ENCODE data around the gene RASGRP1.

DNA sequence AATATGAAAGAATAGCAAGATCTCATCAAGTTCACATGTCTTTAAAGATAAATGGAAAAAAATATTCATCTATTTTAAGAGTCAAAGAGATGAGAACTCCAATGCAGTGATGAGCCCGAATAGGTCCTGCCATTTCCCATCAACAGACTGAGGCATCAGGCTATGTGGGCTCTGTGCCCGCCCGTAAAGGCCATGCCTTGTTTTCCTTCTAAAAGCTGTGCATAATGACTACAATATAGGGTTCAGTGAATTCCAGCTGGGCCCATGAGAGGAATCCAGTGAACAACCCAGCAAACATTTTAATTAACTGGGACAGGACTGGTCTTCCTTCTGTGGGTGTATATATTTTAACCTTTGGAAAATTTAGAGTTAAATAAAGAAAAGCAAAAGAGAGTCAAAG is 44.6 kb downstream of the RASGRP1 start:
- TF ChIP-seq, protein P1, sequence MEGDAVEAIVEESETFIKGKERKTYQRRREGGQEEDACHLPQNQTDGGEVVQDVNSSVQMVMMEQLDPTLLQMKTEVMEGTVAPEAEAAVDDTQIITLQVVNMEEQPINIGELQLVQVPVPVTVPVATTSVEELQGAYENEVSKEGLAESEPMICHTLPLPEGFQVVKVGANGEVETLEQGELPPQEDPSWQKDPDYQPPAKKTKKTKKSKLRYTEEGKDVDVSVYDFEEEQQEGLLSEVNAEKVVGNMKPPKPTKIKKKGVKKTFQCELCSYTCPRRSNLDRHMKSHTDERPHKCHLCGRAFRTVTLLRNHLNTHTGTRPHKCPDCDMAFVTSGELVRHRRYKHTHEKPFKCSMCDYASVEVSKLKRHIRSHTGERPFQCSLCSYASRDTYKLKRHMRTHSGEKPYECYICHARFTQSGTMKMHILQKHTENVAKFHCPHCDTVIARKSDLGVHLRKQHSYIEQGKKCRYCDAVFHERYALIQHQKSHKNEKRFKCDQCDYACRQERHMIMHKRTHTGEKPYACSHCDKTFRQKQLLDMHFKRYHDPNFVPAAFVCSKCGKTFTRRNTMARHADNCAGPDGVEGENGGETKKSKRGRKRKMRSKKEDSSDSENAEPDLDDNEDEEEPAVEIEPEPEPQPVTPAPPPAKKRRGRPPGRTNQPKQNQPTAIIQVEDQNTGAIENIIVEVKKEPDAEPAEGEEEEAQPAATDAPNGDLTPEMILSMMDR (IDR thresholded peaks at IDR 0.05) = no peak
- TF ChIP-seq POLR2AphosphoS5 (IDR thresholded peaks at IDR 0.05; ENCODE audit: low read depth, low read length) = no peak
- TF ChIP-seq TCF7L2 (IDR thresholded peaks at IDR 0.05; ENCODE audit: low read depth, low read length) = no peak
- TF ChIP-seq, protein P2, sequence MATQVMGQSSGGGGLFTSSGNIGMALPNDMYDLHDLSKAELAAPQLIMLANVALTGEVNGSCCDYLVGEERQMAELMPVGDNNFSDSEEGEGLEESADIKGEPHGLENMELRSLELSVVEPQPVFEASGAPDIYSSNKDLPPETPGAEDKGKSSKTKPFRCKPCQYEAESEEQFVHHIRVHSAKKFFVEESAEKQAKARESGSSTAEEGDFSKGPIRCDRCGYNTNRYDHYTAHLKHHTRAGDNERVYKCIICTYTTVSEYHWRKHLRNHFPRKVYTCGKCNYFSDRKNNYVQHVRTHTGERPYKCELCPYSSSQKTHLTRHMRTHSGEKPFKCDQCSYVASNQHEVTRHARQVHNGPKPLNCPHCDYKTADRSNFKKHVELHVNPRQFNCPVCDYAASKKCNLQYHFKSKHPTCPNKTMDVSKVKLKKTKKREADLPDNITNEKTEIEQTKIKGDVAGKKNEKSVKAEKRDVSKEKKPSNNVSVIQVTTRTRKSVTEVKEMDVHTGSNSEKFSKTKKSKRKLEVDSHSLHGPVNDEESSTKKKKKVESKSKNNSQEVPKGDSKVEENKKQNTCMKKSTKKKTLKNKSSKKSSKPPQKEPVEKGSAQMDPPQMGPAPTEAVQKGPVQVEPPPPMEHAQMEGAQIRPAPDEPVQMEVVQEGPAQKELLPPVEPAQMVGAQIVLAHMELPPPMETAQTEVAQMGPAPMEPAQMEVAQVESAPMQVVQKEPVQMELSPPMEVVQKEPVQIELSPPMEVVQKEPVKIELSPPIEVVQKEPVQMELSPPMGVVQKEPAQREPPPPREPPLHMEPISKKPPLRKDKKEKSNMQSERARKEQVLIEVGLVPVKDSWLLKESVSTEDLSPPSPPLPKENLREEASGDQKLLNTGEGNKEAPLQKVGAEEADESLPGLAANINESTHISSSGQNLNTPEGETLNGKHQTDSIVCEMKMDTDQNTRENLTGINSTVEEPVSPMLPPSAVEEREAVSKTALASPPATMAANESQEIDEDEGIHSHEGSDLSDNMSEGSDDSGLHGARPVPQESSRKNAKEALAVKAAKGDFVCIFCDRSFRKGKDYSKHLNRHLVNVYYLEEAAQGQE (IDR thresholded peaks at IDR 0.05; ENCODE audit: insufficient read depth in 1 of 2, low read depth in 2 of 2, low read length in 1 of 2) = no peak
